ENCODE results near the gene SLC26A2.
A peak's percentile ranks its signal among the peaks of the same experiment; 100 is the strongest.

SLC26A2 gene

GRCh38 chr5:149961186-149961685 is 678 bp downstream of the SLC26A2 start:
- DNase-seq (ENCODE audit: low read depth, low spot score): no peak

- no peak for DNase-seq (ENCODE audit: low read depth, low spot score)
These were observed 1.4 kb downstream of the SLC26A2 start for GRCh38 chr5:149961957-149962409.

GRCh38 chr5:149962601-149963300 is 2.2 kb downstream of the SLC26A2 start:
- DNase-seq (ENCODE audit: low read depth, low spot score): no peak

GRCh38 chr5:149963729-149964128 is 3.2 kb downstream of the SLC26A2 start:
- no peak for DNase-seq (ENCODE audit: low read depth, low spot score)

- DNase-seq (ENCODE audit: low read depth, low spot score): no peak
These were observed 6.4 kb downstream of the SLC26A2 start for GRCh38 chr5:149966946-149967345.

- DNase-seq (ENCODE audit: low read depth, low spot score): no peak
These were observed 8.8 kb downstream of the SLC26A2 start for GRCh38 chr5:149969181-149969930.

- DNase-seq (ENCODE audit: low read depth, low spot score): no peak
These were observed 14.9 kb downstream of the SLC26A2 start for GRCh38 chr5:149975409-149975808.

GRCh38 chr5:149979896-149980295 is 19.3 kb downstream of the SLC26A2 start:
- no peak for DNase-seq (ENCODE audit: low read depth, low spot score)

GRCh38 chr5:149981206-149981605 is 20.6 kb downstream of the SLC26A2 start:
- DNase-seq (ENCODE audit: low read depth, low spot score): no peak

- DNase-seq (ENCODE audit: low read depth, low spot score): no peak
These were observed 21.9 kb downstream of the SLC26A2 start for GRCh38 chr5:149982505-149982904.

GRCh38 chr5:149988126-149988525 is 27.6 kb downstream of the SLC26A2 start:
- no peak for DNase-seq (ENCODE audit: low read depth, low spot score)

- DNase-seq (ENCODE audit: low read depth, low spot score): peak; percentile 30
These were observed 30.2 kb downstream of the SLC26A2 start for GRCh38 chr5:149990518-149991376.

GRCh38 chr5:149993471-149993870 is 32.9 kb downstream of the SLC26A2 start:
- DNase-seq (ENCODE audit: low read depth, low spot score): no peak

- DNase-seq (ENCODE audit: low read depth, low spot score): no peak
These were observed 35.0 kb downstream of the SLC26A2 start for GRCh38 chr5:149995385-149996204.

GRCh38 chr5:149996205-149996890 is 35.8 kb downstream of the SLC26A2 start:
- no peak for DNase-seq (ENCODE audit: low read depth, low spot score)

- no peak for DNase-seq (ENCODE audit: low read depth, low spot score)
These were observed 37.7 kb downstream of the SLC26A2 start for GRCh38 chr5:149998281-149998680.

- no peak for DNase-seq (ENCODE audit: low read depth, low spot score)
These were observed 38.8 kb downstream of the SLC26A2 start for GRCh38 chr5:149999359-149999758.

- no peak for DNase-seq (ENCODE audit: low read depth, low spot score)
These were observed 39.3 kb downstream of the SLC26A2 start for GRCh38 chr5:149999866-150000255.

- DNase-seq (ENCODE audit: low read depth, low spot score): peak; percentile 78
These were observed 39.9 kb downstream of the SLC26A2 start, which contains the start of the genes HMGXB3 and TIGD6 for GRCh38 chr5:150000256-150000989. TSS of gene HMGXB3 (plus strand) at chr5:150000739. CDS start at chr5:150004853, 4,114 bp downstream. TSS of gene TIGD6 (minus strand) at chr5:150000654. CDS start at chr5:149996348, 4,306 bp downstream.

Measured in activated naive CD8-positive, alpha-beta T cell treated with anti-CD3 and anti-CD28 coated beads, Interleukin-2, amount 50 U/mL, for 16 hours (primary cell).